ENCODE data around the gene FBXW7. TPM values are rescaled to one million over a fixed set of nuclear protein-coding genes. Genes with fewer than 3 reads are reported as not detected.

Gene FBXW7
- total RNA-seq, 1 experiment from 2014 or later, result 27.1 TPM

DNA sequence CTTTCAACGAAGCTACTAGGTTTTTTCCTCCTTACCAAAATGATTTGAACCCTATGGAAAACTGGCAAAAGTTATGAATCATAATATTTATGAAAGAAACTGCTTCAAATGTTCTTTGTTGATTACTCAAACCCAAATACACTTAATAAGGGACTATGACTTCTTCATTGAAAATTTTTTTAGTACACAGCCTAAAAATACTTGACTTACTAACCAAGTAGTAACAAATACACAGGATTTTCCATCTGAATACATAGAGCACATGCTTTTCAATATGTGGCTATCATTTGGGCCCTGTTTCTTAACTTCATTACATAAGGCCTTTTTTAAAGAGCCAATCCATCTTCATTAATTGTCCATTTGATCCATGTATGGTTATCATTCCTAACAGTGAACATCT lies 171.5 kb downstream of the FBXW7 start:
- no peaks in the 10 kb centered on the region for H3K27me3 Mint-ChIP-seq (ENCODE audit: low read depth)
- no peak overlapping the region for H4K91ac ChIP-seq (ENCODE audit: insufficient read length, low read depth, low read length)
- no peak overlapping the region for H4K5ac ChIP-seq (ENCODE audit: insufficient read length, low read depth, low read length)
- WGBS (ENCODE audit: extremely low coverage, insufficient read length, low lambda C conversion rate), result no CpG with 5 or more reads among the region's 1 CpG
- no peaks in the 10 kb centered on the region for H3K79me2 ChIP-seq (ENCODE audit: insufficient read depth, low read length)
- H2BK12ac ChIP-seq (ENCODE audit: insufficient read length, low read depth, low read length), result no peak overlapping the region
- no peaks in the 10 kb centered on the region for H3K27me3 ChIP-seq (ENCODE audit: insufficient read depth, low read length)
- H3K79me1 ChIP-seq (ENCODE audit: insufficient read depth, low read depth, low read length, poor library complexity, severe bottlenecking), result no peaks in the 10 kb centered on the region
- H3K9me3 Mint-ChIP-seq, result peaks cover 3 to 4% of the 10 kb centered on the region in 2 experiments; a peak in 3 of 5 replicates
- no peak overlapping the region for H3K18ac ChIP-seq (ENCODE audit: insufficient read length, low read depth, low read length)
- H3K56ac ChIP-seq (ENCODE audit: insufficient read length, low read depth, low read length), result no peak overlapping the region
- H2BK20ac ChIP-seq (ENCODE audit: low read depth, low read length, poor library complexity, severe bottlenecking), result no peak overlapping the region
- no peaks in the 10 kb centered on the region for H3K4me1 ChIP-seq (ENCODE audit: insufficient read depth, low read length)
- no peak overlapping the region for H2BK5ac ChIP-seq (ENCODE audit: insufficient read length, low read length)
- no peak for DNase-seq
- no peaks in the 10 kb centered on the region for H3K9me3 ChIP-seq (ENCODE audit: control insufficient read depth, low read depth, low read length)
- TF ChIP-seq CTCF (conservative IDR thresholded peaks at IDR 0.05), result no peak
- H3K23ac ChIP-seq (ENCODE audit: insufficient read length, low read depth, low read length), result no peak overlapping the region
- H3K23me2 ChIP-seq (ENCODE audit: insufficient read length, low read depth, low read length, poor library complexity, severe bottlenecking), result no peaks in the 10 kb centered on the region
- no peaks in the 10 kb centered on the region for H4K20me1 ChIP-seq (ENCODE audit: control insufficient read depth, insufficient read depth, insufficient read length)
- H4K8ac ChIP-seq (replicated peaks; ENCODE audit: insufficient read length, low read depth, low read length), result no peak overlapping the region
- H3K14ac ChIP-seq (ENCODE audit: insufficient read depth, low read length), result no peak overlapping the region
- no peak overlapping the region for H3K4me2 ChIP-seq (ENCODE audit: insufficient read depth, insufficient read length, low read length)
- no peak overlapping the region for H3K9ac ChIP-seq (ENCODE audit: extremely low read depth, insufficient read length, low read length)
- no peak overlapping the region for H3K4ac ChIP-seq (ENCODE audit: low read depth, low read length)
- H2AFZ ChIP-seq (ENCODE audit: low read length), result no peak overlapping the region
- H3K36me3 Mint-ChIP-seq (ENCODE audit: insufficient read depth in 1 of 3, low read depth in 3 of 3), result peaks cover 3 to 5% (median 3%) of the 10 kb centered on the region in 3 experiments; a peak in 4 of 7 replicates
- H3K27ac Mint-ChIP-seq, result no peak overlapping the region
- H2BK15ac ChIP-seq (ENCODE audit: low read depth, low read length), result no peak overlapping the region
- H3K27ac ChIP-seq (ENCODE audit: insufficient read length, low read depth, low read length), result no peak overlapping the region
- no peak overlapping the region for H2AK5ac ChIP-seq (ENCODE audit: insufficient read length, low read length)
- H3K4me3 Mint-ChIP-seq, result no peak overlapping the region
- 0 out of 4 replicates have a peak, but pooled peaks cover 0 to 2% of the 10 kb centered on the region in 2 experiments for H3K4me1 Mint-ChIP-seq
- no peak overlapping the region for H2BK120ac ChIP-seq (ENCODE audit: low read depth, low read length, poor library complexity, severe bottlenecking)
- no peak overlapping the region for H3T11ph ChIP-seq (ENCODE audit: low read length)
